Nephron (organoid): Measurements from ENCODE around the gene SLC29A4.
"Not testable (repeated sequence)": the region's sequence is repeated elsewhere in the genome, so short reads cannot be mapped to it uniquely, and the experiment has no call there.

Experiments
- H3K27ac Mint-ChIP-seq, 3 experiments: 2 replicates each; pipeline ENCODE4 v1.8.0; 2020; ENCODE audit warnings: mixed read lengths in 3 of 3, mild to moderate bottlenecking in 2 of 3, moderate library complexity in 1 of 3
- H3K27me3 Mint-ChIP-seq: 2 replicates; pipeline ENCODE4 v1.8.0; 2021; ENCODE audit warnings: low read depth, mild to moderate bottlenecking, moderate library complexity, mixed read lengths
- H3K36me3 Mint-ChIP-seq: 2 replicates; pipeline ENCODE4 v1.8.0; 2020; ENCODE audit warnings: low read depth, mixed read lengths
- H3K4me1 Mint-ChIP-seq: 2 replicates; pipeline ENCODE4 v1.8.0; 2020; ENCODE audit warnings: mixed read lengths
- H3K4me3 Mint-ChIP-seq, 3 experiments: 2 replicates each; pipeline ENCODE4 v1.8.0; 2020; ENCODE audit warnings: mild to moderate bottlenecking in 3 of 3, mixed read lengths in 3 of 3, moderate library complexity in 2 of 3
- H3K9me3 Mint-ChIP-seq: 2 replicates; pipeline ENCODE4 v1.8.0; 2020; ENCODE audit warnings: mixed read lengths
- CTCF ChIP-seq, 3 experiments: fragments of 200-600 bp; sonication (generic); IDR thresholded peaks; one replicate each; pipeline ENCODE4 v1.5.0; 2021; ENCODE audit warnings: antibody characterized with exemption in 3 of 3; ENCODE audit not compliant: unreplicated experiment in 3 of 3

Gene SLC29A4

GRCh38 chr7:5266191-5267028 lies 16.3 kb upstream of the SLC29A4 start:
- Mint-ChIP-seq H3K27ac (peak overlapping the region; percentile 0 to 37 (median 11)), H3K27me3 (peaks cover 13% of the 10 kb centered on the region), H3K36me3 (no peaks in the 10 kb centered on the region), H3K4me3 (no peak overlapping the region), H3K9me3 (no peaks in the 10 kb centered on the region), H3K4me1 (peaks cover 4% of the 10 kb centered on the region)
- no peak for TF ChIP-seq CTCF (IDR thresholded peaks at IDR 0.05; ENCODE audit: unreplicated experiment in 3 of 3)

- not testable (repeated sequence) for H3K4me1 Mint-ChIP-seq, H3K27ac Mint-ChIP-seq, H3K4me3 Mint-ChIP-seq, H3K36me3 Mint-ChIP-seq, H3K9me3 Mint-ChIP-seq
- H3K27me3 Mint-ChIP-seq: peaks cover 13% of the 10 kb centered on the region
These were observed 14.9 kb upstream of the SLC29A4 start for GRCh38 chr7:5267829-5268228.

GRCh38 chr7:5269992-5270657 lies 12.6 kb upstream of the SLC29A4 start:
- H3K4me1 Mint-ChIP-seq, H3K4me3 Mint-ChIP-seq, H3K36me3 Mint-ChIP-seq, H3K27ac Mint-ChIP-seq, H3K9me3 Mint-ChIP-seq: not testable (repeated sequence)
- H3K27me3 Mint-ChIP-seq: peaks cover 14% of the 10 kb centered on the region

- Mint-ChIP-seq H3K36me3 (no peaks in the 10 kb centered on the region), H3K27ac (no peak overlapping the region), H3K4me1 (peaks cover 13% of the 10 kb centered on the region), H3K9me3 (no peaks in the 10 kb centered on the region), H3K27me3 (peaks cover 14% of the 10 kb centered on the region), H3K4me3 (no peak overlapping the region)
- no peak for TF ChIP-seq CTCF (IDR thresholded peaks at IDR 0.05; ENCODE audit: unreplicated experiment in 3 of 3)
These were observed 12.0 kb upstream of the SLC29A4 start for GRCh38 chr7:5270788-5271187.

- Mint-ChIP-seq H3K27ac (peak overlapping the region in 1 of 3 experiments; percentile 58), H3K4me1 (peaks cover 20% of the 10 kb centered on the region), H3K27me3 (peaks cover 18% of the 10 kb centered on the region)
- H3K4me3 Mint-ChIP-seq, H3K36me3 Mint-ChIP-seq, H3K9me3 Mint-ChIP-seq: not testable (repeated sequence)
These were observed 8.8 kb upstream of the SLC29A4 start for GRCh38 chr7:5273831-5274405.

GRCh38 chr7:5274441-5274840 lies 8.3 kb upstream of the SLC29A4 start:
- no peak for TF ChIP-seq CTCF (IDR thresholded peaks at IDR 0.05; ENCODE audit: unreplicated experiment in 3 of 3)
- H3K9me3 Mint-ChIP-seq: no peaks in the 10 kb centered on the region
- H3K4me3 Mint-ChIP-seq: no peak overlapping the region
- H3K27me3 Mint-ChIP-seq: peaks cover 21% of the 10 kb centered on the region
- no peaks in the 10 kb centered on the region for H3K36me3 Mint-ChIP-seq
- H3K4me1 Mint-ChIP-seq: peaks cover 22% of the 10 kb centered on the region
- no peak overlapping the region for H3K27ac Mint-ChIP-seq

- H3K36me3 Mint-ChIP-seq, H3K4me3 Mint-ChIP-seq, H3K27ac Mint-ChIP-seq, H3K9me3 Mint-ChIP-seq: not testable (repeated sequence)
- H3K27me3 Mint-ChIP-seq: peaks cover 20% of the 10 kb centered on the region
- peaks cover 22% of the 10 kb centered on the region for H3K4me1 Mint-ChIP-seq
These were observed 7.7 kb upstream of the SLC29A4 start for GRCh38 chr7:5274985-5275431.

- H3K36me3 Mint-ChIP-seq, H3K4me3 Mint-ChIP-seq, H3K9me3 Mint-ChIP-seq: not testable (repeated sequence)
- peaks cover 22% of the 10 kb centered on the region for H3K4me1 Mint-ChIP-seq
- H3K27me3 Mint-ChIP-seq: peaks cover 16% of the 10 kb centered on the region
- H3K27ac Mint-ChIP-seq: peak overlapping the region in 1 of 3 experiments; percentile 16
These were observed 7.2 kb upstream of the SLC29A4 start for GRCh38 chr7:5275510-5275909.

- Mint-ChIP-seq H3K27me3 (peaks cover 20% of the 10 kb centered on the region), H3K27ac (peak overlapping the region in 1 of 3 experiments; percentile 16), H3K4me1 (peaks cover 17% of the 10 kb centered on the region)
- H3K4me3 Mint-ChIP-seq, H3K9me3 Mint-ChIP-seq, H3K36me3 Mint-ChIP-seq: not testable (repeated sequence)
These were observed 6.6 kb upstream of the SLC29A4 start for GRCh38 chr7:5276123-5276522.
